GM19240 (cell line): ENCODE data around the gene SMTNL1.

Experiments
- DNase-seq: peaks from one replicate; pipeline ENCODE4 v3.0.0; 2011; ENCODE audit warnings: low spot score; ENCODE audit not compliant: insufficient read length

SMTNL1 gene, protein sequence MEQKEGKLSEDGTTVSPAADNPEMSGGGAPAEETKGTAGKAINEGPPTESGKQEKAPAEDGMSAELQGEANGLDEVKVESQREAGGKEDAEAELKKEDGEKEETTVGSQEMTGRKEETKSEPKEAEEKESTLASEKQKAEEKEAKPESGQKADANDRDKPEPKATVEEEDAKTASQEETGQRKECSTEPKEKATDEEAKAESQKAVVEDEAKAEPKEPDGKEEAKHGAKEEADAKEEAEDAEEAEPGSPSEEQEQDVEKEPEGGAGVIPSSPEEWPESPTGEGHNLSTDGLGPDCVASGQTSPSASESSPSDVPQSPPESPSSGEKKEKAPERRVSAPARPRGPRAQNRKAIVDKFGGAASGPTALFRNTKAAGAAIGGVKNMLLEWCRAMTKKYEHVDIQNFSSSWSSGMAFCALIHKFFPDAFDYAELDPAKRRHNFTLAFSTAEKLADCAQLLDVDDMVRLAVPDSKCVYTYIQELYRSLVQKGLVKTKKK

GRCh38 chr11:57536947-57537619 is at the start of gene SMTNL1:
Gene SMTNL1 (plus strand): TSS chr11:57537595. CDS start chr11:57542643, 5,048 bp downstream.
- DNase-seq: no peak

- DNase-seq: no peak
Measured at GRCh38 chr11:57487920-57488659, 49.3 kb upstream of the SMTNL1 start.

DNA sequence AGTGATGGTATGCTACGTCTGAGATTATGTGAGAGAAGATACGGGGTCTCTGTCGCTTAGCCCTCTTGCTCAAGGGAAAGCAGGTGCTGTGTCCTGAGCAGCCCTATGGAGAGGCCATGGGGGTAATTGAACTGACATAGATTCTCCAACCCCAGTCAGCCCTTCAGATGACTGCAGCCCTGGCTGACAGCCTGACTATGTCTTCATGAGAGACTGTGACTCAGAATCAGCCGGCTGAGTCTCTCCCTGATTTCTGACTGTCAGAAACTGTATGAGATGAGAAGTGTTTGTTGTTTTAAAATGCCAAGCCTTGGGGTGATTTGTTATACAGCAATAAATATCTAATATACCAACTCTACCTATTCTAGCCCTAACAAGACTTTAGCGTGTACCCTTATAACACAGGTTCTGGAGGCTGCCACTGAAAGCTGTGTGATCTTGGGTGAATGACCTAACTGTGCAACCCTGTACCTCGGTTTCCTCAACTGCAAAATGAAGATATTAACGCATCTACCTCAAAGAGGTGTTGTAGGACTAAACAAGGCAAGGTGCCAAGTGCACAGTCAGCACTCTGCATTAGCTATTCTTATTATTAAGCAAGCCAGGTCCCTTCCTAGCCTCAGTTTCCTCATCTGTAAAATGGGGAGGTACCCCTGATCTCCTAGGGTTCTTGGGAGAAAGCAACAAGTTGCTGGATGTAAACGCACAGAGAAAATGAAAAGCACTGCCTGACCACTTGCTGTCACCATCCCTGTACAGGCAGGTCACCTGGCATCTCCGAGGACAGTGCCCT is 46.7 kb upstream of the SMTNL1 start:
- no peak for DNase-seq

- no peak for DNase-seq
Measured at GRCh38 chr11:57491371-57492061, 45.9 kb upstream of the SMTNL1 start.

GRCh38 chr11:57493507-57494503 is 43.6 kb upstream of the SMTNL1 start:
- no peak for DNase-seq

DNA sequence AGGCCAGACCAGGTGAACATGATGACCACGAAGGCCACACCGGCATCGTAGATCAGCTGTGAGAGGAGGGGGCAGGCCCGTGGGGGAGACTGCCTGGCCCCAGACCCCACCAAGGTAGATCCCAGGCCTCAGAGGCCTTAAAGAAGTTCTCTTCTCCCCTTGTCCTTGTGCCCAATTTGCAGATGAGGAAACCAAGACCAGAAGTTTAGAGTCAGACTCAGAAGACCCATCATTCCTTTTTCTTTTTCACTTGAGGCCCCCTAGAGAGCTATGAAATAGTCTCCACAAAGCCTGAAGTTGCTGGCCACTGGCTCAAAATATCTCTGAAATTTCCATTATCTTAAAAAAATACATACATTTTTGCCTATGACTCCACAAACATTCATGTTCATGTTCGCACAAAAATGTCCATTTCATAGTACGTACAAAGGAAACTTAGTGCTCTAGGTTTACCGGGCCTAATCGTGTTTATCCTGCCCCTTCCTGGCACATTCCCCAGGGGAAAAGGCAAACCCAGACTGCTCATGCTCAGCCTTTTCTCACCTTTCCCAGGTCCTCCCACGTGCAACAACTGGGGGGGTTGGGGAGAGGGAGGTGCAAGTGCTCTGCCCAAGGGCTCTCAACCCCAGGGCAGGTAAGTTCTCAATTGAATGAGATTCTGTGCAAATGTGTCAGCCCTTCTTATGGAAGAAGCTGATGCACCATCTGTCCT is 41.1 kb upstream of the SMTNL1 start:
- no peak for DNase-seq

GRCh38 chr11:57497303-57498247 is 39.8 kb upstream of the SMTNL1 start:
- DNase-seq: no peak

DNA sequence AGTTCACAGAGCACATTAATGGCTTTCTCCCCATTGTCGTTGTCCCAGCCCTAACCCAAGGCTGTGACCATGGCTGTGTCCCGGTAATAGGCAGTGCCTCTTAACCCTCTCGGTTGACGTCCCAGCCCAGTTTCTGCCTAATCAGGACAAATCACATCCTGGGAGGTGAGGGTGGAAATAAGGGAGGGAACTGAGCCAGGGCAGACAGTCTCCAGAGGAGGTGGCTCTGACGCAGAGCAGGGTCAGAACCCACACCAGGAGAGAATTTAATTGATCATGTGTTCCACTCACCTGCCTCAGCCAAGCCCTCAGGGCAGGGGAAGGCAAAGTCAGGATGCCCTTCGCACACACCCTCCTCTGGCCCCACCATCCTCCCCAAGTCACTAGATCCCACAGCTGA is 38.9 kb upstream of the SMTNL1 start:
- DNase-seq: no peak

GRCh38 chr11:57499413-57499982 is 37.9 kb upstream of the SMTNL1 start:
- peak; percentile 90 for DNase-seq

DNA sequence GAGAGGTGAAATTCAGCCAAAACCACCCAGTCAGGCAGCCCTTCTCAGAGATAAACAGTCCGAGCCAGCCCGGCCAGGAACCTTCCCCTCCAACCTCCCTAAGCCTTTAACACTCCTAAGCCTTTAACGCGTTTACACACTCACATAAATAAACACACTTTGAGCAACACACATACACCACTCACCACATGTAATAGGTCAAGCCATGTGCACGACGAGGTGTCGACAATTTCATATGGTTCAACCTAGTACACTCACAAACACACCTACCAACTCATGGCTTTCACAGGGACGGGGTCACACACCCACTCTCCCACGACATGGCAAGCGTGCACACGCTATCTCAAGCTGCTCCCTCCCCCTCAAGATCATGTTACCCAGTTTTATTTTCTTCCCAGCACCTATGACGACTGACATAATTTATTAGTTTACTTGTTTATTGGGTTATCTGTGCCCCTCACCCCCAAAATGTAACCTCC is 37.4 kb upstream of the SMTNL1 start:
- DNase-seq: no peak

- no peak for DNase-seq
Measured at GRCh38 chr11:57500515-57500914, 36.9 kb upstream of the SMTNL1 start.

GRCh38 chr11:57500926-57501325 is 36.5 kb upstream of the SMTNL1 start:
- no peak for DNase-seq

DNA sequence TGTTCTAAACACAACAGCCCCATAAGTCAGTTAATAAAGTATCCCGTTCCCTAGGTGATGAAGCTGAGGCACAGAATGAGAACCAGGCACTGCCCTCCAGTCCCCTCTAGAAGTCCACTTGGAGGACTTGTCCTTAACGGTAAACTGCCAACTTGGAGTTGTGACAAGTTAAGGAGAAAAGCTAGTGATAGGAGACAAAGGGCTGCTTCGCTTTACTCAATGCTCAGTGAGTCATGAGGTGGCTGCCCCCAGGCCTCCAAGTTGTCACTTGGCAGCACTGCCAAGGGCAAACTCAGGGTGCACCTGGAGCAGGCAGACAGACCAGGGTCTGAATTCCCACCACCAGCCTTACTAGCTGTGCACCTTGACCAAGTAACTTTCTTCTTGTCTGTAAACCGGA is 35.4 kb upstream of the SMTNL1 start:
- no peak for DNase-seq

DNA sequence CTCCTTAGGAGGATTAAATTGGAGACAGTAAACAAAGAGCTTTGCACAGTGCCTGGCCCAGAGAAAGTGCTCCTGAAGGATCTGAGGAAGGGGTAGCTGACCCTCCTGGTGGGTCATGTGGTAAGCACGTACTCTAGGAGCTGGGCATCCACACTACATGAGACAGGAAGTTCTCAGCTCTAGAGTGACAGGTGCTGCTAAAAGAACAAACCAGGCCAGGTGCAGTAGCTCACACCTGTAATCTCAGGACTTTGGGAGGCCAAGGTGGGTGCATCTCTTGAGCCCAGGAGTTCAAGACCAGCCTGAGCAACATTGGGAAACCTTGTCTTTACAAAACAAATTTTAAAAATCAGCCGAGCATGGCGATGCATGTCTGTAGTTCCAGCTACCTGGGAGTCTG is 35.0 kb upstream of the SMTNL1 start:
- DNase-seq: no peak

DNA sequence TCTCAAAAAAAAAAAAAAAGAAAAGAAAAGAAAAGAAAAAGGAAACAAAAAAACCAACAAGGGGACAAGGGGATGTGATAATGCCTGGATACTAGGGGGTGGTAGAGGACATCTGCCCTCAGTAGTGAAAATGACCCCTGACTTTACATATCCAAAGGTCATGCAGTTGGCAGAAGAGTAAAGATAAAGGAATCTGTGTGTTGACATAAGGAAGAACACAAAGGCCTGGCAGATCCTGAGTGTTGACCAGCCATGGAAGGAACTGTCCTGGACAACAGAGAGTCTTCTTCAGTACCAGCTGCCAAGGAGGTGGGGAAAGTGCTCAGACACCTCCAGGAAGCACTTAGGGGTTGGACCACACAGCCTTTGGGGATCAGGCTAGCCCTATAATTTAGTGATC is 34.5 kb upstream of the SMTNL1 start:
- no peak for DNase-seq

- DNase-seq: no peak
Measured at GRCh38 chr11:57504511-57504910, 32.9 kb upstream of the SMTNL1 start.

DNA sequence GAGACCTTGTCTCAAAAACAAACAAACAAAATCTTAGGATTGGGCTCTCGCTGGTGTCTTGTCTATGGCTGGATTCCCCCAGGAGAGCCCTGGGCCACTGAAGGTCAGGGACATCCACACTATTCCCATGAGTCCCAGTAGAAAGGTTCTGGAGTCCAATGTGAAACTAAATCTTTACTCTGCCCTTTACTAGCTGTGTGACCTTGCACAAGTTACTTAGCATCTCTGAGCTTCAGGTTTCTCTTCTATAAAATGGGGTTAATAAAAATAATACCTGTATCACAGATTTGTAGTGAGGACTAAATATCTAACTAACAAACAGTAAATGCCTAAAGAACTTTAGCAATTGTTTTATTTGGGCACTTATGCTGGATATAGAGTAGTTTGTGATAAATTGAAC is 30.9 kb upstream of the SMTNL1 start:
- no peak for DNase-seq
